Naive thymus-derived CD8-positive, alpha-beta T cell (primary cell): ENCODE data around the gene ZNF496. TPM values are rescaled to one million over a fixed set of nuclear protein-coding genes. Genes with fewer than 3 reads are reported as not detected.

ENCODE experiments used
- ATAC-seq, 2 donors: fragments of 150-1000 bp; cut with Tn5 transposase in 1 of 2; sonication (Bioruptor Pico), chemical (Tn5 transposase) in 1 of 2; 1 replicate in 1 of 2; 2 replicates in 1 of 2; pipeline ENCODE4 v1.10.0; 2021; ENCODE audit warnings: mild to moderate bottlenecking in 2 of 2, moderate library complexity in 2 of 2
- POLR2A ChIA-PET: fragments of 350-600 bp; sonication (Branson Sonifier 250); formaldehyde crosslinking; loops from one replicate; lab custom pipeline; 2021; ENCODE audit warnings: antibody characterized with exemption; lab: Charles Lee
- DNase-seq, 10 donors: peaks; one replicate each; pipeline versions ENCODE4 v3.0.0 to v3.0.0-alpha.2; 2020 to 2022
- H3K27ac Mint-ChIP-seq, 10 donors: one replicate each; pipeline ENCODE4 v1.8.0; 2020 to 2022; ENCODE audit warnings: mild to moderate bottlenecking in 10 of 10, mixed read lengths in 10 of 10, moderate library complexity in 4 of 10, inconsistent platforms in 1 of 10
- H3K27me3 Mint-ChIP-seq, 5 donors: one replicate each; pipeline ENCODE4 v1.8.0; 2021 to 2022; ENCODE audit warnings: mixed read lengths in 5 of 5
- H3K36me3 Mint-ChIP-seq, 3 donors: one replicate each; pipeline ENCODE4 v1.8.0; 2020 to 2022; ENCODE audit warnings: mixed read lengths in 3 of 3, mild to moderate bottlenecking in 2 of 3, inconsistent platforms in 1 of 3
- H3K4me1 Mint-ChIP-seq, 4 donors: one replicate each; pipeline ENCODE4 v1.8.0; 2021 to 2022; ENCODE audit warnings: mixed read lengths in 4 of 4
- H3K4me3 Mint-ChIP-seq, 10 donors: one replicate each; pipeline ENCODE4 v1.8.0; 2020 to 2022; ENCODE audit warnings: mild to moderate bottlenecking in 10 of 10, mixed read lengths in 10 of 10, moderate library complexity in 6 of 10, inconsistent platforms in 1 of 10
- H3K9me3 Mint-ChIP-seq, 9 donors: one replicate each; pipeline ENCODE4 v1.8.0; 2020 to 2022; ENCODE audit warnings: mixed read lengths in 9 of 9, mild to moderate bottlenecking in 3 of 9, inconsistent platforms in 1 of 9, moderate library complexity in 1 of 9
- polyA plus RNA-seq, 3 donors: library from polyadenylated mRNA; unstranded; fragments of 300-500 nt; fragmentation: Illumina TruSeq; gene quantifications; one replicate each; pipeline ENCODE4 v1.2.3, GENCODE V29; 2021
- total RNA-seq, 8 experiments: library from RNA in 2 of 8; stranded (reverse) in 2 of 8; gene quantifications; one replicate each; pipeline ENCODE4 v1.2.3 and lab custom pipeline; 2021 to 2026

ZNF496 gene
- total and polyA plus RNA-seq, 5 experiments from 2014 or later: 17.3 to 77.8 (median 36.3) TPM

DNA sequence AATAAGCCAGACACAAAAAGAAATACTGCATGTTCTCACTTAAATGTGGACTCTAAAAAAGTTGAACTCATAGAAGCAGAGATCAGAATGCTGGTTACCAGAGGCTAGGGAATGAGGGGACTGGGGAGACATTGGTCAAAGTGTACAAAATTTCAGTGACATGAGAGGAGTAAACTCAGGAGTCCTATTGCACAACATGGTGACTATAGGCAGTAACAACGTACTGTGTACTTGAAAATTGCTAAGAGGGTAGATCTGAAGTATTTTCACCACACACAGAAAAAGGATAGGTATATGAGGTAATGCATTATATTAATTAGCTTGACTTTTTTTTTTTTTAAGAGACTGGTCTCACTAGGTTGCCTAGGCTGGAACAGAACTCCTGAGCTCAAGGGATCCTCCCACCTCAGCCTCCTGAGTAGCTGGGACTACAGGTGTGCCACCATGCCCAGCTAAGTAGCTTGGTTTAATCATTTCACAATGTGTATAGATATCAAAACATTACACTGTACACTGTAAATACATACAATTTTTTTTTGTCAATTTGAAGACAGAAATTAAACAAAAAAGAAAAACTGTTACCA lies 7.4 kb downstream of the ZNF496 start:
- H3K4me1 Mint-ChIP-seq: peaks cover 31 to 75% (median 43%) of the 10 kb centered on the region in 4 donors
- POLR2A ChIA-PET: interaction anchor here (1.4 to 3.5 kb wide), 3 partner anchors 8 to 114 kb away, joined by 3 to 34 read pairs (median 8); partner anchors contain the start of gene ZNF496
- H3K27ac Mint-ChIP-seq: peak overlapping the region in 9 of 10 donors; percentile 69 to 99 (median 98)
- H3K27me3 Mint-ChIP-seq: no peaks in the 10 kb centered on the region
- no peak for ATAC-seq
- H3K36me3 Mint-ChIP-seq: peaks cover 0 to 32% (median 13%) of the 10 kb centered on the region in 3 donors
- H3K4me3 Mint-ChIP-seq: peak overlapping the region in 3 of 10 donors; percentile 20 to 93 (median 63)
- no peak for DNase-seq
- H3K9me3 Mint-ChIP-seq: no peaks in the 10 kb centered on the region

DNA sequence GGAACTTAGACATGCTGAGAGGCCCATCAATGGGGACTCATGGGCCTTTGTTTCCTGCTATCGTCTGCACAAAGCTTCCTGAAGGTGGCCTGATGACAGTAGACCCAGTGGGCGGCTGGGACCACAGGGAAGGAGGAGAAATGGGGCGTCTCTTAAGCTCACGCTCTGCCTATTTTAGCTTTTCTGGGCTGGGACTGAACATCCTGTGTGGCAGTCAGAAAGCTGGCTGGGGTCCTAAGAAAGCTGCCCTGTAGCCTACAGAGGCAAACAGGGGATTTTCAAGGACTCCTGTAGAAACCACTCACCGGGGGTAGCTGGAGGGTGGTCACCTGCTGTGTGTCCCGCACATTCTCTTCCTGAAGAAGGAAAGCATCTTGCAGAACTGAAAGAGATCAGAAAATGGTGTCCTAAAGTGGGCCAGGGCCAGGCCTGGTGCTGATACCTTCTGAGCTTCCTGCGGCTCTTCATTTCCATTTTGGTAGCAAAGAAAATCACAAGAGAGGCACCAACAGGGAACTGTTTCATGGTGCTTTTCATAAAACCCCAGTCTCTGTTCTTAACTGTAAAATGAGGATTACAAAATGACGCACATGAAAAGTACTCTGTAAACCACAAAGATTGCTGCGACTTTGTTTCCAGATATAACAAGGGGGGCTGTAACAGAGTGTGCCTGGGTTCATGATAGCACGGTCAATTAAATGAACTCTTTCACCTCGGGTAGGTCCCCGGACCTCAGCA lies 8.6 kb downstream of the ZNF496 start:
- ATAC-seq (peak; percentile 71 to 75), DNase-seq (peak in 7 of 10 donors; percentile 26 to 82 (median 57))
- Mint-ChIP-seq H3K4me1 (peaks cover 31 to 73% (median 43%) of the 10 kb centered on the region in 4 donors), H3K36me3 (peaks cover 0 to 40% (median 19%) of the 10 kb centered on the region in 3 donors), H3K27me3 (no peaks in the 10 kb centered on the region), H3K9me3 (no peaks in the 10 kb centered on the region), H3K4me3 (peak overlapping the region in 8 of 10 donors; percentile 78 to 93 (median 88)), H3K27ac (peak overlapping the region; percentile 26 to 99 (median 98))
- POLR2A ChIA-PET: interaction anchor here (0.8 to 3.5 kb wide), 9 partner anchors 9 to 392 kb away, joined by 3 to 34 read pairs (median 4); partner anchors contain the start of genes AHCTF1 and ZNF496

- H3K9me3 Mint-ChIP-seq: no peaks in the 10 kb centered on the region
- peaks cover 28 to 73% (median 43%) of the 10 kb centered on the region in 4 donors for H3K4me1 Mint-ChIP-seq
- peak overlapping the region in 8 of 10 donors; percentile 78 to 93 (median 88) for H3K4me3 Mint-ChIP-seq
- ATAC-seq: no peak
- peaks cover 0 to 43% (median 23%) of the 10 kb centered on the region in 3 donors for H3K36me3 Mint-ChIP-seq
- DNase-seq: no peak
- POLR2A ChIA-PET: interaction anchor here (0.8 to 3.5 kb wide), 9 partner anchors 10 to 391 kb away, joined by 3 to 34 read pairs (median 4); partner anchors contain the start of genes AHCTF1 and ZNF496
- peak overlapping the region; percentile 26 to 99 (median 98) for H3K27ac Mint-ChIP-seq
- H3K27me3 Mint-ChIP-seq: no peaks in the 10 kb centered on the region
Observed at GRCh38 chr1:247322442-247322841, 9.2 kb downstream of the ZNF496 start.

DNA sequence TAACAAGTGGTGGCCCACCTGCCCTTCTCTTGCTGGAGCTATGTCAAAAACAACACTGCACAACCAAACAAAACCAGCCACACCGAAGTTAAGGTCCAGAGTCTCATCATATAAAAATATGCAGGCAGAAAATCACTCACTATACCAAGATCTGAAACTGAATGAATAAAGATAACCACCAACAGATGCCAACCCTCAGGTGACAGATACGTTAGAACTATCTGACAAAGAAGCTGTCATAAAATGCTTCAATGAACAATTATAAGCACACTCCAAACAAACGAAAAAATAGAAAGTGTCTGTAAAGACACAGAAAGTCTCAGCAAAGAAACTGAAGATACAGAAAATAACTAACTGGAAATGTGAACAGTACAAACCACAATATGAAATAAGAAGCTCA lies 14.0 kb downstream of the ZNF496 start:
- Mint-ChIP-seq H3K36me3 (peaks cover 3 to 68% (median 24%) of the 10 kb centered on the region in 3 donors), H3K4me3 (peak overlapping the region in 5 of 10 donors; percentile 10 to 75 (median 63)), H3K27me3 (no peaks in the 10 kb centered on the region), H3K4me1 (peaks cover 3 to 51% (median 34%) of the 10 kb centered on the region in 4 donors), H3K9me3 (no peaks in the 10 kb centered on the region), H3K27ac (peak overlapping the region in 9 of 10 donors; percentile 7 to 87 (median 75))
- POLR2A ChIA-PET: interaction anchor here (1.0 to 1.4 kb wide), 3 partner anchors 9 to 14 kb away, joined by 4 to 6 read pairs (median 4); partner anchors contain the start of gene ZNF496
- DNase-seq: no peak
- no peak for ATAC-seq

GRCh38 chr1:247316590-247317197 lies 15.0 kb downstream of the ZNF496 start:
- Mint-ChIP-seq H3K4me1 (peaks cover 0 to 45% (median 33%) of the 10 kb centered on the region in 4 donors), H3K36me3 (peaks cover 8 to 74% (median 19%) of the 10 kb centered on the region in 3 donors), H3K4me3 (peak overlapping the region in 3 of 10 donors; percentile 45 to 60 (median 49)), H3K27me3 (no peaks in the 10 kb centered on the region), H3K9me3 (no peaks in the 10 kb centered on the region), H3K27ac (peak overlapping the region in 7 of 10 donors; percentile 37 to 91 (median 76))
- ATAC-seq (no peak), DNase-seq (no peak)
- POLR2A ChIA-PET: interaction anchor here (0.8 to 1.4 kb wide), 2 partner anchors 12 to 16 kb away, joined by 3 to 4 read pairs; no protein-coding TSS in a partner anchor

DNA sequence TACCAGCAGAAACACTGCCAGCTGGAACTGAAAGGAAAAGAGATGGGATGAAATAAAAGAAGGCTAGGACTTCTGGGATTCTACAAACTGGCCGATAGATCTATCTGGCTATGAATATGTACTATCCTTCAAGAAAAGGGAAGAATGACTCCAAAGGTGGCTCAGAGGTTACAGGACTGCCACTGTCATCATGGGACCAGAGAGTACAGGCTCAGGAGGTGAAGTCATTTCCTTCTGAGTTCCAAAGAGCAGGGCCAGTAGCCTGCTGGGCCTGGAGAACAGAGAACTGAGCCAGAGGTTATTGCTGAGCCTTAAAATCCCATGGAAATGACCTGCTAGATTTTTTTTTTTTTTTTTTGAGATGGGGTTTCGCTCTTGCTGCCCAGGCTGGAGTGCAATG lies 27.6 kb downstream of the ZNF496 start:
- Mint-ChIP-seq H3K27me3 (no peaks in the 10 kb centered on the region), H3K27ac (peak overlapping the region in 5 of 10 donors; percentile 41 to 85 (median 67)), H3K4me3 (no peak overlapping the region), H3K36me3 (peaks cover 20 to 89% (median 54%) of the 10 kb centered on the region in 3 donors), H3K4me1 (peaks cover 0 to 5% (median 2%) of the 10 kb centered on the region in 4 donors), H3K9me3 (no peaks in the 10 kb centered on the region)
- no peak for DNase-seq
- no peak for ATAC-seq
- POLR2A ChIA-PET: no interaction called here

DNA sequence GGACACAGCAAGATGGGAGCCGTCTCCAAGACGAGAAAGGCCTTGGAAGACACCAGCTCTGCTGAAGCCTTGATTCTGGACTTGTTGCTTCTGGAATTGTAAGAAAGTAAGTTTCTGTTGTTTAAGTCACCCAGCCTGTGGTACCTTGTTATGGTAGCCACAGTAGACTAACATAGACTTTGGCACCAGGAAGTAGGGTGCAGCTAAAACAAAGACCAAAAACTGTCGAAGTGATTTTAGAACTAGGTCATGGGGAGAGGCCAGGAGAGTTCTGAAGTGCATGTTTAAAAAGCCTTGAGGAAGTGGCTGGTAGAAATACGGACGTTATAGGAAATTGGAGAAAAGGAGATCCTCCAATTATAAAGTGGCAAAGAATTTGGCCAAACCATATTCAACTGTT lies 28.5 kb downstream of the ZNF496 start:
- POLR2A ChIA-PET: no interaction called here
- DNase-seq (no peak), ATAC-seq (no peak)
- Mint-ChIP-seq H3K9me3 (no peaks in the 10 kb centered on the region), H3K27me3 (no peaks in the 10 kb centered on the region), H3K4me1 (peaks cover 0 to 5% (median 2%) of the 10 kb centered on the region in 4 donors), H3K27ac (peak overlapping the region in 7 of 10 donors; percentile 1 to 85 (median 45)), H3K36me3 (peaks cover 20 to 86% (median 51%) of the 10 kb centered on the region in 3 donors), H3K4me3 (no peak overlapping the region)

DNA sequence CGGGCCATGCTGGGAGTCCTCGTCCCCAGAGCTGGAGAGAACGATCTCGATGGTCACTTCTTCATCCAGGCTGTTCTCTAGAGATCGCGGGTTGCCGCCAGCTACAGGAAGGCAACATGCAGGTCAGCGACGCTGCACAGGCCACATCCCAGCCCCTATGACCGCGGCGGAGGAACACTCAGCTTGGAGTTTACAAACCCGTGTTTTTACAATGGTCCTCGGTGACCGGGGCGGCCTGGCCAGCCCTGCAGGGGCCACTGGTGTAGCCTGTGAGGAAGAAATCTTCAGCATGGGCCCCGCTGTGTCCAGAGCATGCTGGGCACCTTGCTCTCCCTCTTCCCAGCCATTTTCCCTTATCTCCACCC lies 30.5 kb downstream of the ZNF496 start:
- Mint-ChIP-seq H3K9me3 (no peaks in the 10 kb centered on the region), H3K27me3 (no peaks in the 10 kb centered on the region), H3K4me3 (no peak overlapping the region), H3K4me1 (peaks cover 0 to 19% (median 15%) of the 10 kb centered on the region in 4 donors), H3K36me3 (peaks cover 20 to 70% (median 47%) of the 10 kb centered on the region in 3 donors), H3K27ac (peak overlapping the region in 2 of 10 donors; percentile 8 to 71)
- ATAC-seq: no peak
- DNase-seq: no peak
- POLR2A ChIA-PET: interaction anchor here (0.8 kb wide), 1 partner anchor 16 kb away, joined by 3 read pairs; no protein-coding TSS in a partner anchor

DNA sequence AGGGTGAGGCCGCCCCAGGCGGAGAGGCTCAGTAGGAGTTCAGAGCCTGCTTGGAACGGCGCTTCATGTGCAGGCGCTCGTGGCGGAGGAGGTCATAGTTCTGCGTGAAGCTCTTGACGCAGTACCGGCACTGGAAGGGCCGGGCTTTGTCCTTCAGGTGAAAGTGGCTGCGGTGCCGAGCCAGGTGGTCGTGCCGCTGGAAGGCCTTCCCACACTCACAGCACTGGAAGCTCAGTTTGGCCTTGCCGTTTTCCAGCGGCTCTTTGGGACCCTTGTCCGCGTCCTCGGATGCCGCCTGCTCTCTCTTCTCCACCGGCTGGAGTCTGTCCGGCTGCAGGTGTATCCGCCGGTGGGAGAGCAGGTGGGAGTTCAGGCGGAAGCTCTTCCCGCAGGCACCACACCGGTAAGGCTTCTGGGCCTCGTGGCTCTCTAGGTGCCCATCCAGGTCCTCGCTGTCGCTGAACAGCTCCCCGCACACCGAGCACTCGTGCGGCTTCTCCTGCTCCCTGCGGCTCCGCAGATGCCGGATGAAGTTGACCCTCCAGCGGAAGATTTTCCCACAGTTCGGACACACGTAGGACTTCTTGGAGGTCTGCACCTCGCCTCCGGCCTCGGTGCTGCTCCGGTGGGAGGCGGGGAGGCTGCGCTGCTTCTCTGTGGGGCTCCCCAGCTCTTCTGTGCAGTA lies 31.0 kb downstream of the ZNF496 start:
- no peak for ATAC-seq
- peak overlapping the region in 1 of 10 donors; percentile 71 for H3K27ac Mint-ChIP-seq
- POLR2A ChIA-PET: interaction anchor here (0.8 kb wide), 1 partner anchor 16 kb away, joined by 3 read pairs; no protein-coding TSS in a partner anchor
- H3K4me1 Mint-ChIP-seq: peaks cover 0 to 19% (median 15%) of the 10 kb centered on the region in 4 donors
- H3K9me3 Mint-ChIP-seq: no peaks in the 10 kb centered on the region
- H3K4me3 Mint-ChIP-seq: no peak overlapping the region
- no peak for DNase-seq
- peaks cover 20 to 65% (median 47%) of the 10 kb centered on the region in 3 donors for H3K36me3 Mint-ChIP-seq
- no peaks in the 10 kb centered on the region for H3K27me3 Mint-ChIP-seq

GRCh38 chr1:247299723-247300381 lies 31.8 kb downstream of the ZNF496 start:
- Mint-ChIP-seq H3K4me3 (peak overlapping the region in 1 of 10 donors; percentile 56), H3K36me3 (peaks cover 19 to 57% (median 44%) of the 10 kb centered on the region in 3 donors), H3K27ac (peak overlapping the region in 2 of 10 donors; percentile 35 to 46), H3K27me3 (no peaks in the 10 kb centered on the region), H3K9me3 (no peaks in the 10 kb centered on the region), H3K4me1 (peaks cover 0 to 22% (median 18%) of the 10 kb centered on the region in 4 donors)
- DNase-seq (no peak), ATAC-seq (no peak)
- POLR2A ChIA-PET: no interaction called here

DNA sequence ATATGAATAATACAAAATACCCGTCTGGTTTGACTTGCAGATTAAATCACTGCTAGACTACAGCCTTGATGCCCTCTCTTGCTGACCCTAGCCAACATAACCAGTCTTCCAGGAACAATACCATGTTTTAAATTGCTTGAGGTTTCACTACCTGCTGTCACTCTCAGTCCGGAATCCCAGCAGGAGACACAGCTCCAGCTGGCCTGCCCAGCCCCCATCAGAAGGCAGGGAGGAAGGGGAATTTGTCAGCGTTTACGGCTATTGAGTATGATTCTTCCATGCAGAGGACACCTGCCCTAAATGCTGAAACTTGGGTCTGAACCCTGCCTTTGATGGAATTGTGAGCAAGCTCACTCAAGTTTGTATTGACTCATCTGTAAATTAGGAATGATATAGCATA lies 33.0 kb downstream of the ZNF496 start:
- peaks cover 13 to 45% (median 35%) of the 10 kb centered on the region in 3 donors for H3K36me3 Mint-ChIP-seq
- POLR2A ChIA-PET: interaction anchor here (0.6 to 1.6 kb wide), 3 partner anchors 28 to 462 kb away, joined by 3 read pairs; partner anchors contain the start of gene ZNF496
- no peak overlapping the region for H3K4me3 Mint-ChIP-seq
- peaks cover 0 to 22% (median 16%) of the 10 kb centered on the region in 4 donors for H3K4me1 Mint-ChIP-seq
- H3K27ac Mint-ChIP-seq: peak overlapping the region in 4 of 10 donors; percentile 30 to 88 (median 42)
- no peak for DNase-seq
- ATAC-seq: no peak
- no peaks in the 10 kb centered on the region for H3K27me3 Mint-ChIP-seq
- no peaks in the 10 kb centered on the region for H3K9me3 Mint-ChIP-seq
